Testis (tissue), 3 donors: Measurements from ENCODE around the gene HEBP2. TPM values are rescaled to one million over a fixed set of nuclear protein-coding genes. Genes with fewer than 3 reads are reported as not detected.

Source experiments
- DNase-seq: peaks from one replicate; pipeline ENCODE4 v3.0.0-alpha.2; 2019
- H3K27ac ChIP-seq, 2 donors: fragments of 200-600 bp; sonication (generic); one replicate each; pipeline ENCODE4 v1.5.1; 2019
- H3K27me3 ChIP-seq: fragments of 200-600 bp; sonication (generic); one replicate; pipeline ENCODE4 v1.5.1; 2019
- H3K36me3 ChIP-seq: fragments of 200-600 bp; sonication (generic); one replicate; pipeline ENCODE4 v1.5.1; 2017; ENCODE audit warnings: low read depth; ENCODE audit errors: missing control alignments
- H3K4me1 ChIP-seq: fragments of 200-600 bp; sonication (generic); one replicate; pipeline ENCODE4 v1.5.1; 2019
- H3K4me3 ChIP-seq, 2 donors: fragments of 200-600 bp; sonication (generic); one replicate each; pipeline ENCODE4 v1.5.1; 2017 to 2019
- H3K9me3 ChIP-seq: fragments of 200-600 bp; sonication (generic); one replicate; pipeline ENCODE4 v1.5.1; 2017
- POLR2A ChIP-seq: fragments of 450-650 bp; IDR thresholded peaks from one replicate; pipeline ENCODE4 v1.6.1; 2017; ENCODE audit warnings: antibody characterized with exemption, mild to moderate bottlenecking, moderate library complexity
- WGBS, 2 donors: methylation state at CpG; one replicate each; pipeline ENCODE4 v1.1.5; 2018; 5-methylcytosine and 5-hydroxymethylcytosine counted together
- intact Hi-C: fragments of 100-400 bp; cut with DNase I; formaldehyde crosslinking; loops from one replicate; pipeline ENCODE4 v1.15.1; 2023; ENCODE audit warnings: low total_unique reads
- polyA plus RNA-seq: library from polyadenylated mRNA; stranded (reverse); fragments of 350-450 nt; fragmentation: Illumina TruSeq; extraction: RNeasy Lipid Tissue Mini Kit (QIAGEN cat#74804); gene quantifications from one replicate; pipeline ENCODE4 v1.2.3, GENCODE V29; 2014; ENCODE audit warnings: low read depth, low replicate concordance; ENCODE audit not compliant: insufficient read depth
- total RNA-seq, 2 donors: library from RNA; depleted of rRNA; stranded (reverse); fragments of >200 nt; gene quantifications; one replicate each; pipeline ENCODE4 v1.2.3, GENCODE V29; 2016
- TF ChIP-seq, protein P1 (sequence below), 3 experiments: fragments of 450-650 bp in 2 of 3; fragments of 200-600 bp in 1 of 3; sonication (generic) in 1 of 3; IDR thresholded peaks; one replicate each; pipeline ENCODE4 v1.5.1; 2016 to 2019; ENCODE audit warnings: antibody characterized with exemption in 3 of 3, mild to moderate bottlenecking in 2 of 3, moderate library complexity in 1 of 3

The HEBP2 gene
- total and polyA plus RNA-seq, 3 donors from 2014 or later, result 11.4 to 16.9 (median 12.8) TPM

DNA sequence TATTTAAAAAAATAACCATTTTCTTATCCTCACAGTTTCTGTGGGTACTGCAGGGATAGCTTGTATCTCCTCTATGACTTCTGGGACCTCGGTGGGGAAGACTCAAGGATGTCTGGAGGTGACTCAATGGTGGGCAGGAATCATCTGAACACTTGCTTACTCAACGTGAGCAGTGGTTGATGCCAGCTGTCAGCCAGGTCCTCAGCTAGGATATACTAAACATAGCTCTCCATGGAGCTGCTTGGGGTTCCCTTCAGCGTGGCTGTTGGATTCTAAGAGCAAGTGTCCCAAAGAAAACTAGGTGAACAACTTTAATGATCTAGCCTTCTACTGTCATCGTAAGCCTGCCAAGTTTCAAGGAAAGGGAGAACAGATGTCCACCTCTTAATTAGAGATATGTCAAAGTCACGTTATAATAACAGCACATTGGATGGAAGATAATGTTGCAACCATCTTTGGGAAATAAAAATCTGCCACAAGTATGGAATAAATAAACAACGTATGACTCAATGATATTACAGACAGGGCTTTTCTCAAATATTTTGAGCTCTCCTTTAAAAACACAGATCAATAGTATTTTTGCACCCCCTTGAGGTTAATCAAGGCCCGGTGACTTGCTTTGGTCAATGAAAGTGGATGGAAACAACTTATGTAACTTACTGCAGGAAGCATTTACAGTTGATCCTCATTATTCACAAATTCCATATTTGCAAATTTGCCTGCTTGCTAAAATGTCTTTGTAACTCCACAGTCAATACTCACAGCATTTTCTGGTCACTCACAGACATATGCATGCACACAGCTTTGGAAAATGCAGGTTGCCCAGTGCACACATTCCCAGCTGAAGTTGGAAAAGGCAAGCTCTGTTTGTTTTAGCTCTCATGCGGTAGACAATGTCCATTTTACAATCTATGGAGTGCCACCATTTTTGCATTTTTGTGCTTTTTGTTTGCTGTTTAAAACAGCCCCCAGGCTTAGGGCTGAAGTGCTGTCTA is 6.6 kb upstream of the HEBP2 start:
- no peaks in the 10 kb centered on the region for H3K9me3 ChIP-seq
- no peaks in the 10 kb centered on the region for H3K27me3 ChIP-seq
- H3K4me3 ChIP-seq, result no peak overlapping the region
- intact Hi-C loops, result no loop called here
- H3K36me3 ChIP-seq, result no peaks in the 10 kb centered on the region
- no peaks in the 10 kb centered on the region for H3K4me1 ChIP-seq
- H3K27ac ChIP-seq, result no peak overlapping the region
- DNase-seq, result no peak
- 84 to 86% methylated on average over 8 of the region's 8 CpGs for WGBS, 2 donors
- no peak for TF ChIP-seq POLR2A
- TF ChIP-seq, protein P1, sequence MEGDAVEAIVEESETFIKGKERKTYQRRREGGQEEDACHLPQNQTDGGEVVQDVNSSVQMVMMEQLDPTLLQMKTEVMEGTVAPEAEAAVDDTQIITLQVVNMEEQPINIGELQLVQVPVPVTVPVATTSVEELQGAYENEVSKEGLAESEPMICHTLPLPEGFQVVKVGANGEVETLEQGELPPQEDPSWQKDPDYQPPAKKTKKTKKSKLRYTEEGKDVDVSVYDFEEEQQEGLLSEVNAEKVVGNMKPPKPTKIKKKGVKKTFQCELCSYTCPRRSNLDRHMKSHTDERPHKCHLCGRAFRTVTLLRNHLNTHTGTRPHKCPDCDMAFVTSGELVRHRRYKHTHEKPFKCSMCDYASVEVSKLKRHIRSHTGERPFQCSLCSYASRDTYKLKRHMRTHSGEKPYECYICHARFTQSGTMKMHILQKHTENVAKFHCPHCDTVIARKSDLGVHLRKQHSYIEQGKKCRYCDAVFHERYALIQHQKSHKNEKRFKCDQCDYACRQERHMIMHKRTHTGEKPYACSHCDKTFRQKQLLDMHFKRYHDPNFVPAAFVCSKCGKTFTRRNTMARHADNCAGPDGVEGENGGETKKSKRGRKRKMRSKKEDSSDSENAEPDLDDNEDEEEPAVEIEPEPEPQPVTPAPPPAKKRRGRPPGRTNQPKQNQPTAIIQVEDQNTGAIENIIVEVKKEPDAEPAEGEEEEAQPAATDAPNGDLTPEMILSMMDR (IDR thresholded peaks at IDR 0.05), result no peak

DNA sequence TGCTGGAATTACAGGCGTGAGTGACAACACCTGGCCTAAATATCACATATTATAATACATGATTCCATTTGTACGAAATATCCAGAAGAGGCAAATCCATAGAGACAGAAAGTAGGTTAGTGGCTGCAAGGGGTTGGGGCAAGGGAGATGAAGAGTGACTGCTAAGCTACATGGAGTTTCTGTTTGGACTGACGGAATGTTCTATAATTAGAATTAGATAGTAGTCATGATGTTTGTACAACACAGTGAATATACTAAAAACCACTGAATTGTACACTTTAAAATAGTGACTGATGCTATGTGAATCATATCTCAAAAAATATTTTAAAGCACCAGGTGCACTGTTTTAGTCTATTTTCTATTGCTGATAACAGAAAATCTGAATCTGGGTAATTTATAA is 3.7 kb upstream of the HEBP2 start:
- 81 to 89% methylated on average over 3 of the region's 3 CpGs for WGBS, 2 donors
- no peaks in the 10 kb centered on the region for H3K4me1 ChIP-seq
- DNase-seq, result no peak
- H3K27ac ChIP-seq, result no peak overlapping the region
- H3K9me3 ChIP-seq, result no peaks in the 10 kb centered on the region
- intact Hi-C loops, result no loop called here
- no peaks in the 10 kb centered on the region for H3K36me3 ChIP-seq
- TF ChIP-seq, protein P1 (IDR thresholded peaks at IDR 0.05), result no peak
- TF ChIP-seq POLR2A, result no peak
- no peaks in the 10 kb centered on the region for H3K27me3 ChIP-seq
- no peak overlapping the region for H3K4me3 ChIP-seq

DNA sequence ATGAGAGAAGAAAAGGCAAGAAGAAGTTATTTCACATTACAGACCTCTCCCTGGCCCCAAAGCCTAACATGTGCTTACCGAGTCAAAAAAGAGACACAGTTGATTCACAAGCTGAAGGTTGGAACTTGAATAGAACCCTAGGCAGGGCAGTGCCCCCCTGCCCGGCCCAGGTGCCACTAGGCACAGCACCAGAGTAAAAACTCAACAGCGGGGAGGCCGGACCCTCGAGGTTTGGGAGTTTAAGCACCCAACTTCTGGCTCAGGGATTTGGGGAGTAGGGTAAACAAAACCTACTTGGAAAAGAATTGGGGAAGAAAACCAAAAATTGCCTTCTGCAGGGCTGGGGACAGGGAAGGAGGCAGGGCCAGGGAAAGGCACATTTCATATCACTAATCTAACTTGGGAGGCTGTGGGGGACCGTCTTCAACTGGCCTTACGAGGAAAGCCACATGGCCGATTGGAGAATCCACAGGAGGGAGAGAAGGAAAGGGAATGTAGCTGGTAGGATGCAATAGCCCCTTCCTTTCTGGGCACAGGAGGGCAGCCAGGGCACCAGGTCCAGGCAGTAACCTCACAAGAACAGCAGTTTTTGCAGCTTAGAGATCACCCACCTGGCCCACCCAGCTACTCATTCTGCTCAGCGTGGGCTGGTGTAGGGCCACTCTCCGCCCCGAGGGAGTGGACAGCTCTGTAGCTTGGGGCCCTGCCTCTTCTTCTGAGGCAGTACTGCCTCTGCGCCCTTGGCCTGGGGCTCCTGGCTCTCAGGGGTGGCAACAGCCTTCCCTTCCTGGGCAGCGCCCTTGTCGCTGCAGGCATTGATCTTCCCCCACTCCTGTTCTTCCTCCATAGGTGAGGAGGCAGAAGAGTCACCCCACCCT is 1.8 kb upstream of the HEBP2 start:
- H3K27me3 ChIP-seq, result no peaks in the 10 kb centered on the region
- no peak for TF ChIP-seq POLR2A
- TF ChIP-seq, protein P1 (IDR thresholded peaks at IDR 0.05), result no peak
- H3K9me3 ChIP-seq, result no peaks in the 10 kb centered on the region
- H3K27ac ChIP-seq, result no peak overlapping the region
- intact Hi-C loops, result no loop called here
- H3K36me3 ChIP-seq, result no peaks in the 10 kb centered on the region
- no peaks in the 10 kb centered on the region for H3K4me1 ChIP-seq
- WGBS, 2 donors, result 65 to 73% methylated on average over 14 of the region's 14 CpGs
- no peak overlapping the region for H3K4me3 ChIP-seq
- no peak for DNase-seq

DNA sequence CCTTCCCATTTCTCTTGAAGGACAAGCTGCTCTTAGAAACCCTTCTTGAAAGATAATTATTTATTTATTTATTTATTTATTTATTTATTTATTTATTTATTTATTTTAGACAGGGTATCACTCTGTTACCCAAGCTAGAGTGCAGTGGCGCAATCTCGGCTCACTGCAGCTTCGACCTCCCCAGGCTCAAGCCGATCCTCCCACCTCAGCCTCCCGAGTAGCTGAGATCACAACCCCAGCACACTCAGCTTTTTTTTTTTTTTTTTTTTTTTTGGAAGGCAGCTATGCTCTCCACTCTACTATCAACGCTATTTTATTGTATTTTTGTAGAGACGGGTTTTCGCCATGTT is 1.2 kb upstream of the HEBP2 start:
- no peaks in the 10 kb centered on the region for H3K4me1 ChIP-seq
- H3K27ac ChIP-seq, result peak overlapping the region in 1 of 2 donors; percentile 75
- WGBS, 2 donors, result 57 to 68% methylated on average over 8 of the region's 8 CpGs
- DNase-seq, result no peak
- H3K9me3 ChIP-seq, result no peaks in the 10 kb centered on the region
- intact Hi-C loops, result no loop called here
- no peaks in the 10 kb centered on the region for H3K36me3 ChIP-seq
- no peaks in the 10 kb centered on the region for H3K27me3 ChIP-seq
- peak overlapping the region; percentile 79 to 82 for H3K4me3 ChIP-seq
- TF ChIP-seq, protein P1 (IDR thresholded peaks at IDR 0.05), result no peak
- TF ChIP-seq POLR2A, result no peak
